ENCODE results near the gene CLSTN1.

Gene CLSTN1

GRCh38 chr1:9746211-9746610 lies 77.6 kb downstream of the CLSTN1 start:
- H3K9ac ChIP-seq (ENCODE audit: low read length), result no peak overlapping the region
- peaks cover 98% of the 10 kb centered on the region for H3K36me3 ChIP-seq (ENCODE audit: insufficient read depth, low read length)
- no peaks in the 10 kb centered on the region; the same call in 1 of the 2 replicates for H3F3A ChIP-seq (ENCODE audit: insufficient read depth, low read length)
- no peak overlapping the region for H3K4me2 ChIP-seq (ENCODE audit: low read length)
- H3K9me3 ChIP-seq (ENCODE audit: low read length), result no peaks in the 10 kb centered on the region
- no peaks in the 10 kb centered on the region for H3K4me1 ChIP-seq (ENCODE audit: insufficient read depth, low read length, severe bottlenecking)
- H3K9me2 ChIP-seq (ENCODE audit: low read depth, low read length), result no peaks in the 10 kb centered on the region
- no peaks in the 10 kb centered on the region for H3K79me2 ChIP-seq (ENCODE audit: insufficient read depth, low read length)
- TF ChIP-seq, protein P1, sequence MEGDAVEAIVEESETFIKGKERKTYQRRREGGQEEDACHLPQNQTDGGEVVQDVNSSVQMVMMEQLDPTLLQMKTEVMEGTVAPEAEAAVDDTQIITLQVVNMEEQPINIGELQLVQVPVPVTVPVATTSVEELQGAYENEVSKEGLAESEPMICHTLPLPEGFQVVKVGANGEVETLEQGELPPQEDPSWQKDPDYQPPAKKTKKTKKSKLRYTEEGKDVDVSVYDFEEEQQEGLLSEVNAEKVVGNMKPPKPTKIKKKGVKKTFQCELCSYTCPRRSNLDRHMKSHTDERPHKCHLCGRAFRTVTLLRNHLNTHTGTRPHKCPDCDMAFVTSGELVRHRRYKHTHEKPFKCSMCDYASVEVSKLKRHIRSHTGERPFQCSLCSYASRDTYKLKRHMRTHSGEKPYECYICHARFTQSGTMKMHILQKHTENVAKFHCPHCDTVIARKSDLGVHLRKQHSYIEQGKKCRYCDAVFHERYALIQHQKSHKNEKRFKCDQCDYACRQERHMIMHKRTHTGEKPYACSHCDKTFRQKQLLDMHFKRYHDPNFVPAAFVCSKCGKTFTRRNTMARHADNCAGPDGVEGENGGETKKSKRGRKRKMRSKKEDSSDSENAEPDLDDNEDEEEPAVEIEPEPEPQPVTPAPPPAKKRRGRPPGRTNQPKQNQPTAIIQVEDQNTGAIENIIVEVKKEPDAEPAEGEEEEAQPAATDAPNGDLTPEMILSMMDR (IDR thresholded peaks at IDR 0.05; ENCODE audit: low read length), result no peak
- no peak overlapping the region for H3K27ac ChIP-seq (ENCODE audit: low read depth, low read length, poor library complexity, severe bottlenecking)
- no peaks in the 10 kb centered on the region for H4K20me1 ChIP-seq (ENCODE audit: insufficient read depth, low read length)
- no peaks in the 10 kb centered on the region for H3K27me3 ChIP-seq (ENCODE audit: insufficient read depth, low read length)
- no peak overlapping the region for H2AFZ ChIP-seq (ENCODE audit: low read length)
- H3K4me3 ChIP-seq (ENCODE audit: low read depth, low read length, poor library complexity, severe bottlenecking), result no peak overlapping the region

GRCh38 chr1:9744106-9744799 lies 79.5 kb downstream of the CLSTN1 start:
- no peak overlapping the region for H3K27ac ChIP-seq (ENCODE audit: low read depth, low read length, poor library complexity, severe bottlenecking)
- no peak overlapping the region for H3K4me3 ChIP-seq (ENCODE audit: low read depth, low read length, poor library complexity, severe bottlenecking)
- H2AFZ ChIP-seq (ENCODE audit: low read length), result no peak overlapping the region
- H3K9me2 ChIP-seq (ENCODE audit: low read depth, low read length), result no peaks in the 10 kb centered on the region
- no peak overlapping the region for H3K4me2 ChIP-seq (ENCODE audit: low read length)
- no peaks in the 10 kb centered on the region for H3K9me3 ChIP-seq (ENCODE audit: low read length)
- no peaks in the 10 kb centered on the region for H3K4me1 ChIP-seq (ENCODE audit: insufficient read depth, low read length, severe bottlenecking)
- no peaks in the 10 kb centered on the region; the same call in 1 of the 2 replicates for H3F3A ChIP-seq (ENCODE audit: insufficient read depth, low read length)
- TF ChIP-seq, protein P1 (IDR thresholded peaks at IDR 0.05; ENCODE audit: low read length), result no peak
- no peak for TF ChIP-seq EZH2 (IDR thresholded peaks at IDR 0.05; ENCODE audit: borderline replicate concordance, low read length)
- no peaks in the 10 kb centered on the region for H4K20me1 ChIP-seq (ENCODE audit: insufficient read depth, low read length)
- no peaks in the 10 kb centered on the region for H3K27me3 ChIP-seq (ENCODE audit: insufficient read depth, low read length)
- peaks cover 95% of the 10 kb centered on the region for H3K36me3 ChIP-seq (ENCODE audit: insufficient read depth, low read length)
- H3K9ac ChIP-seq (ENCODE audit: low read length), result no peak overlapping the region
- H3K79me2 ChIP-seq (ENCODE audit: insufficient read depth, low read length), result no peaks in the 10 kb centered on the region

GRCh38 chr1:9737671-9738070 lies 86.1 kb downstream of the CLSTN1 start:
- no peak for TF ChIP-seq EZH2 (IDR thresholded peaks at IDR 0.05; ENCODE audit: borderline replicate concordance, low read length)
- TF ChIP-seq, protein P1 (IDR thresholded peaks at IDR 0.05; ENCODE audit: low read length), result no peak
- H3K9me3 ChIP-seq (ENCODE audit: low read length), result no peaks in the 10 kb centered on the region
- no peak overlapping the region for H3K27ac ChIP-seq (ENCODE audit: low read depth, low read length, poor library complexity, severe bottlenecking)
- no peak overlapping the region for H3K4me3 ChIP-seq (ENCODE audit: low read depth, low read length, poor library complexity, severe bottlenecking)
- H3K36me3 ChIP-seq (ENCODE audit: insufficient read depth, low read length), result peaks cover 96% of the 10 kb centered on the region
- no peak overlapping the region for H3K4me2 ChIP-seq (ENCODE audit: low read length)
- H3K9ac ChIP-seq (ENCODE audit: low read length), result no peak overlapping the region
- no peaks in the 10 kb centered on the region; the same call in 1 of the 2 replicates for H3F3A ChIP-seq (ENCODE audit: insufficient read depth, low read length)
- H2AFZ ChIP-seq (ENCODE audit: low read length), result no peak overlapping the region
- H3K27me3 ChIP-seq (ENCODE audit: insufficient read depth, low read length), result no peaks in the 10 kb centered on the region
- no peaks in the 10 kb centered on the region for H3K9me2 ChIP-seq (ENCODE audit: low read depth, low read length)
- no peaks in the 10 kb centered on the region for H3K79me2 ChIP-seq (ENCODE audit: insufficient read depth, low read length)
- H3K4me1 ChIP-seq (ENCODE audit: insufficient read depth, low read length, severe bottlenecking), result no peaks in the 10 kb centered on the region
- no peaks in the 10 kb centered on the region for H4K20me1 ChIP-seq (ENCODE audit: insufficient read depth, low read length)

All from OCI-LY1 (cell line).